Liver (tissue), 9 donors: Measurements from ENCODE around the gene CST9. TPM values are rescaled to one million over a fixed set of nuclear protein-coding genes. Genes with fewer than 3 reads are reported as not detected.

Source experiments
- DNase-seq: peaks from one replicate; pipeline ENCODE4 v3.0.0-alpha.2; 2017; ENCODE audit warnings: low spot score
- H3K27ac ChIP-seq, 2 donors: one replicate each; pipeline ENCODE4 v1.7.0; 2013; ENCODE audit warnings: inconsistent platforms in 2 of 2, low read length in 2 of 2, control low read depth in 1 of 2, low read depth in 1 of 2, mild to moderate bottlenecking in 1 of 2
- H3K27me3 ChIP-seq, 4 donors: one replicate each; pipeline versions ENCODE4 v1.6.1 to v1.7.0; 2013; ENCODE audit warnings: low read length in 3 of 4, inconsistent platforms in 1 of 4, mild to moderate bottlenecking in 1 of 4, moderate library complexity in 1 of 4; ENCODE audit not compliant: control insufficient read depth in 4 of 4, insufficient read depth in 4 of 4
- H3K36me3 ChIP-seq, 4 donors: one replicate each; pipeline versions ENCODE4 v1.6.1 to v1.7.0; 2013; ENCODE audit warnings: low read length in 3 of 4, mild to moderate bottlenecking in 3 of 4, low read depth in 1 of 4, moderate library complexity in 1 of 4; ENCODE audit not compliant: control insufficient read depth in 4 of 4, insufficient read depth in 3 of 4
- H3K4me1 ChIP-seq, 4 donors: one replicate each; pipeline versions ENCODE4 v1.6.1 to v1.7.0; 2013; ENCODE audit warnings: low read length in 3 of 4, mild to moderate bottlenecking in 3 of 4, moderate library complexity in 1 of 4; ENCODE audit not compliant: control insufficient read depth in 4 of 4, insufficient read depth in 4 of 4
- H3K4me3 ChIP-seq, 3 donors: one replicate each; pipeline versions ENCODE4 v1.6.1 to v1.7.0; 2013; ENCODE audit warnings: low read length in 3 of 3, control low read depth in 1 of 3, low read depth in 1 of 3, mild to moderate bottlenecking in 1 of 3
- H3K9ac ChIP-seq, 2 donors: one replicate each; pipeline ENCODE4 v1.7.0; 2013; ENCODE audit warnings: low read length in 2 of 2, mild to moderate bottlenecking in 2 of 2, moderate library complexity in 2 of 2, control low read depth in 1 of 2, low read depth in 1 of 2
- H3K9me3 ChIP-seq, 4 donors: one replicate each; pipeline versions ENCODE4 v1.6.1 to v1.7.0; 2013; ENCODE audit warnings: low read length in 3 of 4; ENCODE audit not compliant: control insufficient read depth in 4 of 4
- EGR1 ChIP-seq, 2 donors: IDR thresholded peaks; 2 replicates each; pipeline ENCODE4 v1.6.1; 2016 to 2018; ENCODE audit warnings: antibody characterized with exemption in 2 of 2, low read depth in 2 of 2
- FOXA1 ChIP-seq: IDR thresholded peaks from 2 replicates; pipeline ENCODE4 v1.6.1; 2016; ENCODE audit warnings: antibody characterized with exemption
- FOXA2 ChIP-seq: IDR thresholded peaks from 2 replicates; pipeline ENCODE4 v1.6.1; 2016; ENCODE audit warnings: antibody characterized with exemption
- GABPA ChIP-seq, 2 donors: IDR thresholded peaks in 1 of 2; conservative IDR thresholded peaks in 1 of 2; 2 replicates each; pipeline ENCODE4 v1.6.1; 2016; ENCODE audit warnings: antibody characterized with exemption in 2 of 2, mild to moderate bottlenecking in 1 of 2, moderate library complexity in 1 of 2
- HNF4A ChIP-seq, 2 donors: conservative IDR thresholded peaks; 2 replicates each; pipeline ENCODE4 v1.6.1; 2016; ENCODE audit warnings: antibody characterized with exemption in 2 of 2, mild to moderate bottlenecking in 2 of 2
- HNF4G ChIP-seq: IDR thresholded peaks from 2 replicates; pipeline ENCODE4 v1.6.1; 2016; ENCODE audit warnings: antibody characterized with exemption
- JUND ChIP-seq, 2 donors: IDR thresholded peaks; 2 replicates each; pipeline ENCODE4 v1.6.1; 2016; ENCODE audit warnings: antibody characterized with exemption in 2 of 2
- MAX ChIP-seq: IDR thresholded peaks from 2 replicates; pipeline ENCODE4 v1.6.1; 2016; ENCODE audit warnings: antibody characterized with exemption
- NR2F2 ChIP-seq: IDR thresholded peaks from 2 replicates; pipeline ENCODE4 v1.6.1; 2016; ENCODE audit warnings: antibody characterized with exemption
- REST ChIP-seq: IDR thresholded peaks from 2 replicates; pipeline ENCODE4 v1.6.1; 2016; ENCODE audit warnings: antibody characterized with exemption, mild to moderate bottlenecking
- RXRA ChIP-seq, 2 donors: IDR thresholded peaks; 2 replicates each; pipeline ENCODE4 v1.6.1; 2017 to 2018; ENCODE audit warnings: antibody characterized with exemption in 2 of 2, mild to moderate bottlenecking in 1 of 2
- SP1 ChIP-seq: IDR thresholded peaks from 2 replicates; pipeline ENCODE4 v1.6.1; 2018; ENCODE audit warnings: antibody characterized with exemption, mild to moderate bottlenecking
- TAF1 ChIP-seq: conservative IDR thresholded peaks from 2 replicates; pipeline ENCODE4 v1.6.1; 2016; ENCODE audit warnings: antibody characterized with exemption, mild to moderate bottlenecking
- YY1 ChIP-seq: IDR thresholded peaks from 2 replicates; pipeline ENCODE4 v1.6.1; 2016; ENCODE audit warnings: antibody characterized with exemption, mild to moderate bottlenecking
- ZBTB33 ChIP-seq: IDR thresholded peaks from 2 replicates; pipeline ENCODE4 v1.6.1; 2016; ENCODE audit warnings: antibody characterized with exemption
- WGBS: extraction: QIAGEN DNeasy Blood & Tissue Kit; methylation state at CpG from one replicate; pipeline ENCODE4 v1.1.7; 2013; 5-methylcytosine and 5-hydroxymethylcytosine counted together
- polyA plus RNA-seq, 2 donors: library from polyadenylated mRNA; stranded (reverse) in 1 of 2; unstranded in 1 of 2; fragments of 200-250 nt in 1 of 2; fragments of >200 nt in 1 of 2; fragmentation: Nextera tagmentation in 1 of 2; extraction: Ambion mirVana in 1 of 2; gene quantifications; one replicate each; pipeline versions ENCODE4 v1.2.1 to v1.2.3, GENCODE V29; 2013 to 2015
- total RNA-seq, 2 donors: library from RNA; depleted of rRNA; stranded (reverse); fragments of >200 nt; gene quantifications; one replicate each; pipeline ENCODE4 v1.2.3, GENCODE V29; 2014
- TF ChIP-seq, protein P1 (sequence below): IDR thresholded peaks from 2 replicates; pipeline ENCODE4 v1.6.1; 2016; ENCODE audit warnings: antibody characterized with exemption
- donor health status: healthy.
- donor health status: healthy.
- donor health status: healthy.
- donor health status: healthy.
- donor health status: healthy.

The CST9 gene
- total and polyA plus RNA-seq, 4 donors = not detected

DNA sequence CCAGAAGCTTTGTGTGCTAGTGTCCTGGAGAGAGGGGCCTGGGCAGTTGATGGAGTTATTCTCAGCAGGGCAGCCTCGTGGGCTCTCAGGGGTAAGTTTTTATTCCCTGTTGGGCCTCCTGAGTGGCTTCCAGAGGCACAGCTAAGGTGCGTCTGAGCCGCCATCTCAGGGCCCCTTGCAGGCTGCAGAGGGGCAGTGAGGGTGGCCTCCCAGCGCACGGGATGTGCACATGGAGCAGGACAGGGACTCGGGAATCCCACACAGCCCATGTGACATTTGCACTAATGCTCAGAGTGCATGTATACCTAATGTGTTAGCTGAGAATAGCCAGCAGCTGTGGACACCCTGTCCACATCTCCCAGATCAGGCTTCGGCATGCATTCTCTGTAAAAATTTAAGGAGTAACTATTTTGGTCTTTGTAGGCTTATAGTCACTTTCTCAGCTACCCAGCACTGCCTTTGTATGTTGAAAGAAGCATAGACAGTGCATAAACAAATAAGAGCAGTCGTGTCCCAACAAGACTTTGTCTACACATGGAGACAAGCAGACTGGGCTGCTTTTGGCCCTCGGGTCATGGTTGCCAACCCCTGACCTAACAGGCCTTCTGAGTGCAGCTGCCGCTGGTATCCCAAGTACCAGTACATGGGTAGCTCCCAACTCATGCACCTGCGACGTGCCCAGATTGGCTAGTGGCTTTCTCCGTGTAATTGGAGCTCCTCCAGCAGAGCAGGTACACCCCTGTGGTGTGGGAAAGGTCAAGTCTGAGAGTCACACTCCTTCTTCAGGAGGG, 18.8 kb downstream of the CST9 start:
- H3K27ac ChIP-seq = no peak overlapping the region

More for the DNA sequence above, 18.8 kb downstream of the CST9 start:
- H3K27me3 ChIP-seq = peaks cover 0 to 2% (median 0%) of the 10 kb centered on the region in 4 donors
- TF ChIP-seq JUND (IDR thresholded peaks at IDR 0.05) = no peak
- TF ChIP-seq HNF4A (conservative IDR thresholded peaks at IDR 0.05) = no peak
- TF ChIP-seq SP1 = no peak
- no peak for TF ChIP-seq HNF4G
- no peak for TF ChIP-seq TAF1
- no peak for TF ChIP-seq FOXA2
- no peak for TF ChIP-seq EGR1 (IDR thresholded peaks at IDR 0.05; ENCODE audit: low read depth in 2 of 2)
- TF ChIP-seq NR2F2 = no peak
- TF ChIP-seq GABPA (IDR thresholded peaks at IDR 0.05 in 1 of 2, conservative IDR thresholded peaks at IDR 0.05 in 1 of 2) = no peak
- no peak for TF ChIP-seq RXRA (IDR thresholded peaks at IDR 0.05)
- no peak for TF ChIP-seq ZBTB33
- no peak for TF ChIP-seq YY1
- TF ChIP-seq, protein P1, sequence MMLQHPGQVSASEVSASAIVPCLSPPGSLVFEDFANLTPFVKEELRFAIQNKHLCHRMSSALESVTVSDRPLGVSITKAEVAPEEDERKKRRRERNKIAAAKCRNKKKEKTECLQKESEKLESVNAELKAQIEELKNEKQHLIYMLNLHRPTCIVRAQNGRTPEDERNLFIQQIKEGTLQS = no peak
- TF ChIP-seq FOXA1 = no peak
- no peak for TF ChIP-seq REST
- TF ChIP-seq MAX = no peak
- H3K4me3 ChIP-seq = no peak overlapping the region
- H3K9me3 ChIP-seq = no peaks in the 10 kb centered on the region
- H3K36me3 ChIP-seq = no peaks in the 10 kb centered on the region
- no peaks in the 10 kb centered on the region for H3K4me1 ChIP-seq
- DNase-seq = no peak
- no peak overlapping the region for H3K9ac ChIP-seq
- WGBS = 71% methylated on average over 13 of the region's 13 CpGs
